ENCODE measurements around the gene SCGB1C2.

DNA sequence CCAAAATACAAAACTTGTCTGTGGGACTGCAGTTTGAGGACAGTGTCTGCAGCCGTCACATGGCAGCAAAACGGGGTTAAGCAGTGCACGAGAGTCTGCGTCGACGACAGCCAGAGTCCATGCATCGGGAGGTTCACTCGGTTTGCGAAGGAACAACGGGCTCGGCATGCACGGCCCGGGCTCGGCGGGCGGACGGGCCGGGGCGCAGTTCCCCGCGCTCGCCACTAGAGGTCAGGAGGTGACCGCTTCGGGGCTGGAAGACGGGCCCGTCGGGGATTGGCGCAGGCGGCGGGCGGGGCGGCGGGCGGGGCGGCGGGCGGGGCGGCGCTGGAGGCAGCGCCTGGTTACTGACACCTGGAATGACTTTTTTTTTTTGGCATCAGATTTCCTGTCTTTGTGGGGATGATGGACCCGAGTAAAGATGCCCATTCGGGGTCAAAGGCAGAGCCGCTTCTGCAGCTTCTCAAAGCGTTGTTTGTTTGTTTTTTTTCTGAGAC, 6.5 kb downstream of the SCGB1C2 start:
- TF ChIP-seq POLR2A (IDR thresholded peaks at IDR 0.05; ENCODE audit: low read depth, low read length) = no peak
- TF ChIP-seq TAF1 (IDR thresholded peaks at IDR 0.05; ENCODE audit: borderline replicate concordance, low read depth, low read length) = no peak
